MM.1S (cell line): ENCODE results near the gene RAB42.

Experiments
- EZH2 ChIP-seq: fragments of 300-600 bp; sonication (generic); optimal IDR thresholded peaks from 2 replicates; pipeline ENCODE3; 2017; ENCODE audit warnings: low read depth, mild to moderate bottlenecking, antibody characterized with exemption, low read length, mixed read lengths
- EZH2phosphoT487 ChIP-seq: fragments of 300-600 bp; sonication (generic); IDR thresholded peaks from 2 replicates; pipeline ENCODE4 v1.6.1; 2018; ENCODE audit warnings: antibody characterized with exemption, low read length
- TF ChIP-seq, protein P1 (sequence below): fragments of 300-600 bp; sonication (generic); IDR thresholded peaks from 2 replicates; pipeline ENCODE4 v1.5.1; 2016; ENCODE audit warnings: antibody characterized with exemption, low read length, mixed read lengths

DNA sequence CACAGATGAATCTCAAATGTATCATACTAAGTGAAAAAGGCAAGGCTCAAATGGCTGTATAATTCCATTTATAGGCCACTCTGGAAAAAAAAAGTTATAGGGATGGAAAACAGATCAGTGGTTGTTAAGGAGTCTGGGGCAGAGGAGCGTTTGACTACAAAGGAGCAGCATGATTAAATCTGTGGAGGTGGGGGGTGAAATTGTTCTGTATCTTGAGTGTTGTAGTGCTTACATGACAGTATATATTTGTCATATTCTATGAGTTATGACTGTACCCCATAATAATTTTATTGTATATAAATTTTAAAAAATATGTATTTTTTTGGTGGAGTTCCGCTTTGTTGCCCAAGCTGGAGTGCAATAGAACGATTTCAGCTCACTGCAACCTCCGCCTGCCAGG is 40.5 kb downstream of the RAB42 start:
- TF ChIP-seq, protein P1, sequence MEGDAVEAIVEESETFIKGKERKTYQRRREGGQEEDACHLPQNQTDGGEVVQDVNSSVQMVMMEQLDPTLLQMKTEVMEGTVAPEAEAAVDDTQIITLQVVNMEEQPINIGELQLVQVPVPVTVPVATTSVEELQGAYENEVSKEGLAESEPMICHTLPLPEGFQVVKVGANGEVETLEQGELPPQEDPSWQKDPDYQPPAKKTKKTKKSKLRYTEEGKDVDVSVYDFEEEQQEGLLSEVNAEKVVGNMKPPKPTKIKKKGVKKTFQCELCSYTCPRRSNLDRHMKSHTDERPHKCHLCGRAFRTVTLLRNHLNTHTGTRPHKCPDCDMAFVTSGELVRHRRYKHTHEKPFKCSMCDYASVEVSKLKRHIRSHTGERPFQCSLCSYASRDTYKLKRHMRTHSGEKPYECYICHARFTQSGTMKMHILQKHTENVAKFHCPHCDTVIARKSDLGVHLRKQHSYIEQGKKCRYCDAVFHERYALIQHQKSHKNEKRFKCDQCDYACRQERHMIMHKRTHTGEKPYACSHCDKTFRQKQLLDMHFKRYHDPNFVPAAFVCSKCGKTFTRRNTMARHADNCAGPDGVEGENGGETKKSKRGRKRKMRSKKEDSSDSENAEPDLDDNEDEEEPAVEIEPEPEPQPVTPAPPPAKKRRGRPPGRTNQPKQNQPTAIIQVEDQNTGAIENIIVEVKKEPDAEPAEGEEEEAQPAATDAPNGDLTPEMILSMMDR: no peak
- TF ChIP-seq EZH2: no peak
- TF ChIP-seq EZH2phosphoT487: no peak
